ENCODE measurements around the gene ADGRL1. TPM values are rescaled to one million over a fixed set of nuclear protein-coding genes. Genes with fewer than 3 reads are reported as not detected.
"Not testable (repeated sequence)": the region's sequence is repeated elsewhere in the genome, so short reads cannot be mapped to it uniquely, and the experiment has no call there.

The ADGRL1 gene
- total RNA-seq, 1 donor from 2014 or later, result 12.0 TPM

- peaks cover 3 to 15% (median 4%) of the 10 kb centered on the region in 3 donors for H3K27me3 ChIP-seq (ENCODE audit: control insufficient read depth in 3 of 3, insufficient read depth in 3 of 3, low read length in 3 of 3)
- H3K9ac ChIP-seq (ENCODE audit: low read depth in 1 of 3, low read length in 3 of 3); H3K4me3 ChIP-seq (ENCODE audit: low read length in 3 of 3); H3K4me1 ChIP-seq (ENCODE audit: control insufficient read depth in 3 of 3, insufficient read depth in 3 of 3, low read length in 3 of 3); H3K9me3 ChIP-seq (ENCODE audit: control insufficient read depth in 3 of 3, low read length in 3 of 3); H3K36me3 ChIP-seq (ENCODE audit: control insufficient read depth in 3 of 3, insufficient read depth in 3 of 3, low read length in 3 of 3); H3K27ac ChIP-seq (ENCODE audit: low read depth, low read length): not testable (repeated sequence)
These were observed 41.8 kb upstream of the ADGRL1 start for GRCh38 chr19:14247548-14248471.

GRCh38 chr19:14247205-14247547 lies 41.2 kb upstream of the ADGRL1 start:
- H3K36me3 ChIP-seq (ENCODE audit: control insufficient read depth in 3 of 3, insufficient read depth in 3 of 3, low read length in 3 of 3); H3K9ac ChIP-seq (ENCODE audit: low read depth in 1 of 3, low read length in 3 of 3); H3K4me1 ChIP-seq (ENCODE audit: control insufficient read depth in 3 of 3, insufficient read depth in 3 of 3, low read length in 3 of 3); H3K4me3 ChIP-seq (ENCODE audit: low read length in 3 of 3); H3K9me3 ChIP-seq (ENCODE audit: control insufficient read depth in 3 of 3, low read length in 3 of 3); H3K27ac ChIP-seq (ENCODE audit: low read depth, low read length): not testable (repeated sequence)
- peaks cover 3 to 15% (median 4%) of the 10 kb centered on the region in 3 donors for H3K27me3 ChIP-seq (ENCODE audit: control insufficient read depth in 3 of 3, insufficient read depth in 3 of 3, low read length in 3 of 3)

GRCh38 chr19:14244393-14244792 lies 38.4 kb upstream of the ADGRL1 start:
- H3K36me3 ChIP-seq (ENCODE audit: control insufficient read depth in 3 of 3, insufficient read depth in 3 of 3, low read length in 3 of 3); H3K9me3 ChIP-seq (ENCODE audit: control insufficient read depth in 3 of 3, low read length in 3 of 3); H3K27me3 ChIP-seq (ENCODE audit: control insufficient read depth in 3 of 3, insufficient read depth in 3 of 3, low read length in 3 of 3); H3K9ac ChIP-seq (ENCODE audit: low read depth in 1 of 3, low read length in 3 of 3); H3K4me3 ChIP-seq (ENCODE audit: low read length in 3 of 3); H3K27ac ChIP-seq (ENCODE audit: low read depth, low read length); H3K4me1 ChIP-seq (ENCODE audit: control insufficient read depth in 3 of 3, insufficient read depth in 3 of 3, low read length in 3 of 3): not testable (repeated sequence)

- H3K27ac ChIP-seq (ENCODE audit: low read depth, low read length); H3K9ac ChIP-seq (ENCODE audit: low read depth in 1 of 3, low read length in 3 of 3); H3K36me3 ChIP-seq (ENCODE audit: control insufficient read depth in 3 of 3, insufficient read depth in 3 of 3, low read length in 3 of 3); H3K4me1 ChIP-seq (ENCODE audit: control insufficient read depth in 3 of 3, insufficient read depth in 3 of 3, low read length in 3 of 3); H3K9me3 ChIP-seq (ENCODE audit: control insufficient read depth in 3 of 3, low read length in 3 of 3); H3K27me3 ChIP-seq (ENCODE audit: control insufficient read depth in 3 of 3, insufficient read depth in 3 of 3, low read length in 3 of 3); H3K4me3 ChIP-seq (ENCODE audit: low read length in 3 of 3): not testable (repeated sequence)
These were observed 37.7 kb upstream of the ADGRL1 start for GRCh38 chr19:14243718-14244117.

- no peaks in the 10 kb centered on the region for H3K27me3 ChIP-seq (ENCODE audit: control insufficient read depth in 3 of 3, insufficient read depth in 3 of 3, low read length in 3 of 3)
- H3K4me1 ChIP-seq (ENCODE audit: control insufficient read depth in 3 of 3, insufficient read depth in 3 of 3, low read length in 3 of 3), result no peaks in the 10 kb centered on the region
- H3K9me3 ChIP-seq (ENCODE audit: control insufficient read depth in 3 of 3, low read length in 3 of 3), result no peaks in the 10 kb centered on the region
- H3K27ac ChIP-seq (ENCODE audit: low read depth, low read length), result no peak overlapping the region
- H3K36me3 ChIP-seq (ENCODE audit: control insufficient read depth in 3 of 3, insufficient read depth in 3 of 3, low read length in 3 of 3), result no peaks in the 10 kb centered on the region
- H3K4me3 ChIP-seq (ENCODE audit: low read length in 3 of 3), result no peak overlapping the region
- no peak overlapping the region for H3K9ac ChIP-seq (ENCODE audit: low read depth in 1 of 3, low read length in 3 of 3)
These were observed 31.3 kb upstream of the ADGRL1 start for GRCh38 chr19:14237014-14237941.

GRCh38 chr19:14232945-14233344 lies 27.0 kb upstream of the ADGRL1 start:
- H3K4me1 ChIP-seq (ENCODE audit: control insufficient read depth in 3 of 3, insufficient read depth in 3 of 3, low read length in 3 of 3); H3K27me3 ChIP-seq (ENCODE audit: control insufficient read depth in 3 of 3, insufficient read depth in 3 of 3, low read length in 3 of 3); H3K36me3 ChIP-seq (ENCODE audit: control insufficient read depth in 3 of 3, insufficient read depth in 3 of 3, low read length in 3 of 3); H3K9ac ChIP-seq (ENCODE audit: low read depth in 1 of 3, low read length in 3 of 3); H3K4me3 ChIP-seq (ENCODE audit: low read length in 3 of 3); H3K27ac ChIP-seq (ENCODE audit: low read depth, low read length); H3K9me3 ChIP-seq (ENCODE audit: control insufficient read depth in 3 of 3, low read length in 3 of 3): not testable (repeated sequence)

GRCh38 chr19:14228446-14229071 lies 22.6 kb upstream of the ADGRL1 start:
- not testable (repeated sequence) for H3K27ac ChIP-seq (ENCODE audit: low read depth, low read length); H3K36me3 ChIP-seq (ENCODE audit: control insufficient read depth in 3 of 3, insufficient read depth in 3 of 3, low read length in 3 of 3); H3K27me3 ChIP-seq (ENCODE audit: control insufficient read depth in 3 of 3, insufficient read depth in 3 of 3, low read length in 3 of 3); H3K4me3 ChIP-seq (ENCODE audit: low read length in 3 of 3); H3K9ac ChIP-seq (ENCODE audit: low read depth in 1 of 3, low read length in 3 of 3); H3K4me1 ChIP-seq (ENCODE audit: control insufficient read depth in 3 of 3, insufficient read depth in 3 of 3, low read length in 3 of 3); H3K9me3 ChIP-seq (ENCODE audit: control insufficient read depth in 3 of 3, low read length in 3 of 3)

GRCh38 chr19:14226498-14226897 lies 20.5 kb upstream of the ADGRL1 start:
- H3K9me3 ChIP-seq (ENCODE audit: control insufficient read depth in 3 of 3, low read length in 3 of 3); H3K9ac ChIP-seq (ENCODE audit: low read depth in 1 of 3, low read length in 3 of 3); H3K36me3 ChIP-seq (ENCODE audit: control insufficient read depth in 3 of 3, insufficient read depth in 3 of 3, low read length in 3 of 3); H3K4me1 ChIP-seq (ENCODE audit: control insufficient read depth in 3 of 3, insufficient read depth in 3 of 3, low read length in 3 of 3); H3K27ac ChIP-seq (ENCODE audit: low read depth, low read length); H3K27me3 ChIP-seq (ENCODE audit: control insufficient read depth in 3 of 3, insufficient read depth in 3 of 3, low read length in 3 of 3); H3K4me3 ChIP-seq (ENCODE audit: low read length in 3 of 3): not testable (repeated sequence)

- Histone ChIP-seq H3K9me3 (ENCODE audit: control insufficient read depth in 3 of 3, low read length in 3 of 3) (no peaks in the 10 kb centered on the region), H3K4me3 (ENCODE audit: low read length in 3 of 3) (no peak overlapping the region), H3K27ac (ENCODE audit: low read depth, low read length) (no peak overlapping the region), H3K36me3 (ENCODE audit: control insufficient read depth in 3 of 3, insufficient read depth in 3 of 3, low read length in 3 of 3) (no peaks in the 10 kb centered on the region), H3K27me3 (ENCODE audit: control insufficient read depth in 3 of 3, insufficient read depth in 3 of 3, low read length in 3 of 3) (no peaks in the 10 kb centered on the region), H3K9ac (ENCODE audit: low read depth in 1 of 3, low read length in 3 of 3) (no peak overlapping the region), H3K4me1 (ENCODE audit: control insufficient read depth in 3 of 3, insufficient read depth in 3 of 3, low read length in 3 of 3) (no peaks in the 10 kb centered on the region)
These were observed 16.9 kb upstream of the ADGRL1 start for GRCh38 chr19:14222886-14223285.

- H3K4me3 ChIP-seq (ENCODE audit: low read length in 3 of 3); H3K36me3 ChIP-seq (ENCODE audit: control insufficient read depth in 3 of 3, insufficient read depth in 3 of 3, low read length in 3 of 3); H3K9ac ChIP-seq (ENCODE audit: low read depth in 1 of 3, low read length in 3 of 3); H3K27me3 ChIP-seq (ENCODE audit: control insufficient read depth in 3 of 3, insufficient read depth in 3 of 3, low read length in 3 of 3); H3K27ac ChIP-seq (ENCODE audit: low read depth, low read length); H3K9me3 ChIP-seq (ENCODE audit: control insufficient read depth in 3 of 3, low read length in 3 of 3); H3K4me1 ChIP-seq (ENCODE audit: control insufficient read depth in 3 of 3, insufficient read depth in 3 of 3, low read length in 3 of 3): not testable (repeated sequence)
These were observed 15.4 kb upstream of the ADGRL1 start for GRCh38 chr19:14221345-14221744.
